ENCODE data around the gene GBA2. TPM values are rescaled to one million over a fixed set of nuclear protein-coding genes. Genes with fewer than 3 reads are reported as not detected.
A peak's percentile ranks its signal among the peaks of the same experiment; 100 is the strongest.

GBA2 gene
- total RNA-seq, 1 donor from 2014 or later, result 80.2 TPM

DNA sequence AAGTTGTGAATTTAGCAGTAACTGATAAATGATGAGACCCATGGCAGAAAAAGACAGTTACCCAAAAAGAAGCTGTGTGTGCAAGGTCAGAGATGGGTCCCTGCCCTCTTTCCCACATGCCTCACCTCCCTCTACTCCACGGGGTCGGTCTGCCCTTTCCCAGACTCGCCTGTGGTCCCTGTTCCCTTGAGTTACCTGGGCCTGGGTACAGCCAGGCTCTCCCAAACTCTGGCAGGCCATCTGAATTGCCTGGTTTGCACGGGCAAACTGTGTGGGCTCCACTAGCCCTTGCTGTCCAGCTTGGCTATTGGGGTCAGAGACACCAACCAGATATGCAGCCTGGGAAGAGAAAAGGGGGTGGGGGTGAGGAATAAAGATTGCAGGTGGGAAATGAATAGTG is 40.9 kb downstream of the GBA2 start:
- intact Hi-C loops (cut with DNase I), result no loop called here
- DNase-seq (ENCODE audit: missing footprints) (no peak), ATAC-seq (no peak)

DNA sequence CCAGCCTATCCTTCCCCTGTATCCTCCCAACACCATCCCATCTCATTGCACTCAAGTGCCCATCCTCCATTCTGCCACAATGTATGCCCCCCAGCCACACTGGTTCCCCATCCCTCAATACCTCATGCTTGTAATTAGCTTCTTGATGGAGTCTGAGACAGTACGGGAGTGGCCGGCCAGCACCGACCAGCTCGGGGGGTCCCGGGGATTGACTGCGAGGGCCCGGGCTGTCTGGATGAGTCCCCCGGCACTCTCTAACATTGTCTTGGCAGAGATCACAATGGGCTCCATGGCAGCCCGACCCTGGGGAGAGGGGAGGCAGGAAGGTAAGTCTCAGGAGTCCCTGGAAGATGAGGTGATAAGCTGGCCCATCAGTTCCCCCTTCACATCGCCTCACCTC is 42.1 kb downstream of the GBA2 start:
- intact Hi-C loops (cut with DNase I), result no loop called here
- ATAC-seq (no peak), DNase-seq (ENCODE audit: missing footprints) (no peak)

DNA sequence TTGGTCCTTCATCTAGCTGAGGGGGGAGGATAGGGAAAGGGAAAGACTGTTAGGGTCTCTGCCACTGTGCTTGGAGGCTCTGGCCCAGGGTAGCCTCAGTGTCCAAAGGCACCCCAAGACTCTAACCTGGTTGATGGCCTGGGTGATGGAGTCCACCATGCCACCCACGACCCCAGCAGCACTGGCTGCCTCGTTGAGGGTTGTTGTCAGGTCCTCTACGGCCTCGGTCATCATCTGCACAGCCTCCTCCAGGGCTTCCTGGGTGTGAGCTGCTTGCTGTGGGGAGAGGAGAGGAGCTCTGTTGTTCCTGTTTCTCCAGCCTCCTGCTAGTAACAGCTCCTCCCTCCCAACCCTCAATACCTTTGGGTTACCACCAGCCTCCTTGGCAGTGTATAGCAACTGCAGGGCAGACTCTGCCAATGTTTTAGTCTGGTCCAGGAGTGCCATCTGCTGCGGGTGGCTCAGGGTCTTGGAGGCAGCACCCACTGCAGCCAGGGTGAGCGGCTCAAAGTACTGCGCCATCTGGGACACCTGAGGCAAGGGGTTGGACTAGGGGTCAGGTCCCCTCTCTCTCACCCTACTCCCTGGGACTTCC is 43.1 kb downstream of the GBA2 start:
- ATAC-seq, result no peak
- intact Hi-C loops (cut with DNase I), result no loop called here
- DNase-seq (ENCODE audit: missing footprints), result no peak

GRCh38 chr9:35705372-35705771 is 43.7 kb downstream of the GBA2 start:
- intact Hi-C loops (cut with DNase I), result no loop called here
- DNase-seq (ENCODE audit: missing footprints), result no peak
- no peak for ATAC-seq

DNA sequence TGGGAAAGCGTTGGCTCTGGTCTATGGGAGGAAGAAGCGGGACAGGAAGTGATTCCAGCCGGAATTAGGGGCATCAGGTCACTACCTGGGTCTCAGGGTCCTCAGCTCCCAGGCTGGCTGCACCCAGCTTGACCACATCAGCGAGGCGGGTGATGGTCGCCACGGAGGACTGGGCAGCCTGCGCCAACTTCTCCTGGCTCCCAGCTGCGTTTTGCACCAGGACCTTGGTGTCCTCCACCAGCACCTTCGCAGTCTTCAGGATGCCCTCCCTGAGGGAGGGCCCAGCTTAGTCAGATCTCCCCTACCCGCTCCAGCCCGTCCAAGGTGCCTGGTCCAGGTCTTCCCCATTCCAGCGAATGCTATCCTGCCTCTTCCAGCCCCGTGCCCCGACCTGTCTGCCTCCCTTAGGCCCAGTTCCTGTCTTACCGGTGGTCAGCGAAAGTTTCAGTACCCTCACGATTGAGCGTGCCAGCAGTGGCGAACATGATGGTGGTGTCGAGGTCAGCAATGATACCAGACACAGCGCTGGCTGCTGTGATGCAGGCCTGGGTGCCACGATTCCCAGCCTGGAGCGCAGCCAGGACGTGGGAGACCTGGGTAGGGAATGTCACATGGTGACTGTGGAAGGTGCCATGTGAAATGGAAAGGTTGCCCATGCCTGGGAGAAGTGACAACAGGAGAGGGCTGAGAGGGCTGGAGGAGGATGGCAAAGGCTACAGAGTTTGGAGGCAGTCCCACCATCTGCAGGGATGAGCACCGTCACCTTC is 44.9 kb downstream of the GBA2 start:
- no peak for DNase-seq (ENCODE audit: missing footprints)
- intact Hi-C loops (cut with DNase I), result no loop called here
- ATAC-seq, result peak; percentile 65

DNA sequence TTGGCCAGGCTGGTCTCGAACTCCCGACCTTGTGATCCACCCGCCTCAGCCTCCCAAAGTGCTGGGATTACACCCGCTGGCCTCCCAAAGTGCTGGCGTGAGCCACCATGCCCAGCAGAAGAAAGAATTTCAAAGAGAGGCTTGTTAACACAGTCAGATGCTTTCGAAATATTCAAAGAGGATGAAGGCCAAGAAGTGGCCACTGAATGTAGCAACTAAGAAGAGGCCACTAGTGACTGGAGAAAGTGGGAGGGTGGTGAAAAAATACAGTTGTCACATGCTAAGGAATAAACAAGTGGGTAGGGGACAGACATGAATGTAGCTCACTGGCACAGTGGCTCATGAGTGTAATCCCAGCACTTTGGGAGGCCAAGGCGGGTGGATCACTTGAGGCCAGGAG is 46.3 kb downstream of the GBA2 start:
- intact Hi-C loops (cut with DNase I), result no loop called here
- no peak for ATAC-seq
- no peak for DNase-seq (ENCODE audit: missing footprints)

DNA sequence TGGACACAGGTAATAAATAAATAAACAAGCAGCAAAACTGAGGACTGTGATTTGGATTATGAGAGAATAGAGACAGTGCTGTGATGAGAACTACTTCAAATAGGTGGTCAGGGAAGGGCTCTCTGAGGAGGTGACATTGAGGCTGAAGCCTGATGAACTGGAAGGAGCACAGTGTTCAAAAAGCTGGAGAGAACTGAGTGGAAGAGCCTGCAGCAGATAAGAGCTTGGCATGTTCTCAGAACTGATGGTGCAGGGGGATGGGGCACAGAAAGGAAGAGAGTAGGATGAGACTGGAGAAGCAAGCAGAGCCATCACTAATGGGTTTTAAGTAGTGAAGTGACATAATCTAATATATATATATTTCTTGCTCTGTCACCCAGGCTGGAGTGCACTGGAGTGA is 48.1 kb downstream of the GBA2 start:
- ATAC-seq (peak; percentile 62), DNase-seq (ENCODE audit: missing footprints) (no peak)
- intact Hi-C loops (cut with DNase I), result no loop called here

DNA sequence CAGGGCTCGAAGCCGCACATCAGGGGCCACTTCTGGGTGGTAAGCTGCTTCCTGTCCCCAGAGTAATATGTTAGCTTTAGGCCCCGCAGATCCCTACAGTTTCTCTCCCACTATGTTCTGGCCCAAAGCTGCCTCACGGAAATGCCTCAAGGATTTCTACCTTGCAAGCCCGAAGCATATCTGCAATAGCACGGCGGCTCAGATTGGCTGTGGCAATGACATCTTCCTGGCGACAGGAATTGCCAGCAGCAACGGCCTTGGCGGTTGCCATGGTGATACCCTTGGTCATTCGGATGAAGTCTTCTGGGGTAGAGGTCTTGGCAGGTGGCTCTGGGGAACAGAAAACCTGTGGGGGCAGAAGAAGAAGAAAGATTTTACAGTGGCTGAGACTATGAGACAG is 49.0 kb downstream of the GBA2 start:
- intact Hi-C loops (cut with DNase I), result no loop called here
- ATAC-seq (no peak), DNase-seq (ENCODE audit: missing footprints) (no peak)

- intact Hi-C loops (cut with DNase I), result no loop called here
- no peak for ATAC-seq
These were observed 50.8 kb downstream of the GBA2 start for GRCh38 chr9:35698231-35698630.

GRCh38 chr9:35697486-35697885 is 51.5 kb downstream of the GBA2 start:
- DNase-seq (ENCODE audit: missing footprints) (no peak), ATAC-seq (no peak)
- intact Hi-C loops (cut with DNase I), result no loop called here

More at GRCh38 chr9:35698231-35698630, 50.8 kb downstream of the GBA2 start:
- no peak for DNase-seq (ENCODE audit: missing footprints)

DNA sequence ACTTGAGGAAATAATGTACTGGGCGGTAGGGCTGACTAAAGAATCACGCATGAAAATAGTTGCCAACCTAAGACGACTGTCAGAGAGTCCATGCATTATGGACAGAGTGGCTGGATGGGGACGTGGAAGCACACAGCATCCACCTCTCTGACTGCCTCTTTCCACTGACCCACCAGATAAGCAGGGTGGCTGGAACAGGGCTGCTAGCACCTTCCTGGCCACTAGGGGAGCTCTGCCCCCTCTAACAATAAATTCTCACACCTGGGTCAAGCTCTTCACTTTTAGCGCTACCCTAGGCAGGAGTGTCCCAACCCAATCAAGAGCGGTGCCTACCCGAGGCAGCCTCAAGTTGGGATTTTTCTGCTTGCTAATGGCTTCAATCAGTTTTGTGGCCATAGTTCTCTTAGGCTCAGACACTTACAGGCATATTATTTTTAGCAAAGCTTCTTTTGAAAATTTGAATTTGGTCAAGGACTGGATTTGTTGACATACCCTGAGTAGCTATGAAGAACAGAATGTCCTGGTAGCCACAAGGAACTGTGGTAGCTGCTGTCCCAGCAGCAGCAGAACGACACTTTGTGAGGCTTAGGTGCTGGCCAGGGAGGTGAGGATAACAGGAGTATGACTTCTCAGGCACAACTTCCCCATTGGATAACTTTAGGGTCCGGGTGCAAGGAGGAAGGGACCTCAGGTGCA is 52.4 kb downstream of the GBA2 start:
- DNase-seq (ENCODE audit: missing footprints) (no peak), ATAC-seq (peak; percentile 69)
- intact Hi-C loops (cut with DNase I), result no loop called here

DNA sequence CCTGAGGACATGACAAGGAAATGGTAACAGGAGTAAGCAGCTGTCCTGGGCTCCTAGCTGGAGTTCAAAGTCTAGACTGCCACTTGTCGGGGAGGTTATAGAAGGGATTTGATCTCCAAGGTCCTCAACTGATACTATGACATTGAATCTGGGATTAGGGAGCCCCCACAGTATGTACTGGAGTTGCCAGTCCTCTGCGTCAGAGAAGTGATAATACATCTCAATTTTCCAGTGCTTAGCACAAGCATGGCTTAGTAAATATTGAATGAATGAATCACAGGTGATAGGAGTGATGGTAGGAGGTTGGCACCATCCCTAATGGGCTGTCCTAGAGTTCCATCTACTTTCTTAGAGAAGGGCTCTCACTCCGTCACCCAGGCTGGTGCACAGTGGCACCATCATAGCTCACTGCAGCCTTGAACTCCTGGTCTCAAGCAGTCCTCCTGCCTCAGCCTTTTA is 53.1 kb downstream of the GBA2 start:
- intact Hi-C loops (cut with DNase I), result no loop called here
- DNase-seq (ENCODE audit: missing footprints), result no peak
- ATAC-seq, result no peak

DNA sequence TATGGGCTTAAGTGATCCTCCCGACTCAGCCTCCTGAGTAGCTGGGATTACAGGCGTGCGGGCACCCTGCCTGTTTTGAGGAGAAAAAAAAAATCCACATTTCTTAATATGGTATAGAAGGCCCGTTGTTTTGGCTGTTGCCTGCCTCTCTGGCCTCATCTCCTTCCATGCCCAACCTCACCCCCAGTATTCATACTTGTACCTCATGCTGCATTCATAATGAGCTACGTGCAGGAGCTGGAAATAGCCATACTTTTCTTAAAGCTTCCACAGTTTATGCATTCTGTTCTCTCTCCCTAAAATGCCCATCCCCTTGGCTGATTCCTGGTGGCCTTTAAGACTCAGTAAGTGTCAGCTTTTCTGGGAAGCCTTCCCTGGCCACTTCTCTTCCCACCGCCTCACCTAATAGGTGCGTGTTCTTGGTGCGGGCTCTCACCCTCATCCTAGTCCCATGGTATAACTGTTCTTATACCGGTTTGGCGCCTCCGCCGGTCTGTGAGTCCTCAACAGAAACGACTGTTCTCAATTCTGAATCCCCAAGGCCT is 57.2 kb downstream of the GBA2 start:
- intact Hi-C loops (cut with DNase I), result loop anchor here (2.0 to 5.0 kb wide), 2 partner anchors 31 to 35 kb away; no protein-coding TSS in a partner anchor
- no peak for ATAC-seq
- no peak for DNase-seq (ENCODE audit: missing footprints)

- DNase-seq (ENCODE audit: missing footprints) (no peak), ATAC-seq (peak; percentile 2)
- intact Hi-C loops (cut with DNase I), result loop anchor here (2.0 to 5.0 kb wide), 2 partner anchors 30 to 36 kb away; no protein-coding TSS in a partner anchor
These were observed 57.7 kb downstream of the GBA2 start for GRCh38 chr9:35691334-35691650.

DNA sequence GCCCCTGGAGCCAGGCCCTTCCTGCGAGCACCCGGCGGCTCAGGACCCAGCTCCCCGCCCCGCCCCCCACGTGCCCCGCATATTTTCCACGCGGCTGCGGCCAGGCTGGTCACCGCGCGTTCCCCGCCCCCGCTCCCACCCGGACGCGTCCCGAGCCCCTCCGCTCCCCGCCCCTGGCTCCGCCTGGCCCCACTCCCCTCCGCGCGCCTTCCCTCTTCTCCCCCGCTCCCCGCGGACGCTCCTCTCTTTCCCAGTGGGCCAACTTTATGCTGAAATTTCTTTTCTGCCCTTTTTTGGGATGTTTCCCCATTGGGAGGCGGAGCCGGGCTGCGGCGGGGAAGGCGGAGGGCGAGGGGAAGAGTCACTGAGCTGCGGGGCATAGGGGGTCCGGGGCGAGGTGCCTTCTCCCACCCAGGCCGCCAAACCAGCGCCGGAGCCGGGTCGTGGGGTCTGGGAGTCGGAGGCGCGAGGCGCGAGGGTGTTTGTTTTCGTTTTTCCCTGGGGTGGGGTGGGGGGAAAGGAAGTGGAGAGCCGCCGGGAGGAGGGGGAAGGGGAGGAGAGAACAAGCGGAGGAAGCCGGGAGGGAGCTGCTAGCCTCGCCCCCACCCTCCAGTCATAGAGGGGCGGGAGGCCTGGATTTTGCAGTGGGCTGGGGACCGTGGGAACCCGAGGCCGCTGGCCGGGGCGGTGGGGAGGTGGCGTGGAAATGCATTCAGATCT is 58.3 kb downstream of the GBA2 start:
- peak; percentile 69 for ATAC-seq
- intact Hi-C loops (cut with DNase I), result loop anchor here (2.0 to 5.0 kb wide), 2 partner anchors 30 to 37 kb away; no protein-coding TSS in a partner anchor

DNA sequence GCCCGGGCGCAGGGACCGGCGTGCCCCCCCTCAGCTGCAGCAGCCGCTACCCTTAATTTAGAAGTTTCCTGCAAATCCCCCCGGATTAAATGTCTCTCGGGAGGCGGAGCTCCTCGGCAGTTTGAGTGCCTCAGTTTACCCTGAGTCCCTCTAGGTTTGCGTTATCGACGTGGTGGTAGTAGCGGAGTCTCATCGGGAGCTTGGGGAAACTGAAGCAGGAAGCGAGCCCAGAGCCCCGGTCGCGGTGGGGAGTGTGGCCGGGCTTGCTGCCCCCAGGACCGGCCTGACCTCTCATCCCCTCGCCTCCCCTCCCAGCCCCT is 58.8 kb downstream of the GBA2 start:
- intact Hi-C loops (cut with DNase I), result loop anchor here (2.0 to 5.0 kb wide), 2 partner anchors 29 to 37 kb away; no protein-coding TSS in a partner anchor
- DNase-seq (ENCODE audit: missing footprints), result no peak
- ATAC-seq, result no peak

More for the DNA sequence above, 58.3 kb downstream of the GBA2 start:
- DNase-seq (ENCODE audit: missing footprints), result peak; percentile 87

DNA sequence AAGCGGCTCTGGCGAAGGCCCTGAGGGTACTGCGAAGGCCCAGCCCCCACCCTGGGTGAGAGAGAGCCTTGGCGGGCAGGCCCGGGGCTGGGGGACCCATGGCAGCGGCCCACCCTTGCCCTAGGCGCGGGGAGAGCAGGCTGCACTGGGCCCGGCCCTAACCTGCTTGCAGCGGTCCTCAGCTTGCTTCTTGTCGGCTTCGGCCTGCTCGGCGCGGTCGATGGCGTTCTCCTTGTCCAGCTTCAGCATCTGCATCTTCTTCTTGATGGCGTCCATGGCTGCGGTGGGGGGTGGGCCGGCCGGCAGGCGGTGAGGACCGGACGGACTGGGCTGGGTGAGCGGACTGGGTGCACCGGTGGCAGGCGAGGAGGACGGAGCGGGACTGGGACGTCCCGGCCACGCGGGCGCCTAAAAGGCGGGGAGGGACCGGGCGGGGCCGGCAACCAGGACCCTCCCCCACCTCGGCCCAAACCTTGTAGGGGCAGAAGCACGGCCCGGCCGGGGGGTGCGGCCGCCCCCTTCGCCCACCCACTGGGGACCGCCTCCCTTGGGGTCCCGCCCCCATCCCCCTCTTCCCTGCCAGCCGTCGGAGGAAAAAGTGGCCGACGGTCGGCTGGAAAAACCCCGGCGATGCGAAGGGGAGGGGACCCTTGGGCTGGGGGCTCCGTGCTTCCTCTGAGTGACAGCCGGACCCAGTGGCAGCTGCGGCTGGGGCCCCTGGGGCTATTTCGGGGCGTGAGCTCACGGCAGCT is 59.3 kb downstream of the GBA2 start, which contains the start of gene TPM2:
TSS of gene TPM2 (minus strand) at position 384 of the 752 bp plus-strand sequence. CDS start at position 276, 108 bp downstream.
- DNase-seq (ENCODE audit: missing footprints) (peak; percentile 78), ATAC-seq (peak; percentile 77)
- intact Hi-C loops (cut with DNase I), result loop anchor here (2.0 to 5.0 kb wide), 2 partner anchors 29 to 38 kb away; no protein-coding TSS in a partner anchor

Measured in Right ventricle myocardium inferior (tissue), 1 donor.